Subcutaneous adipose tissue (tissue), 4 donors: ENCODE data around the gene LSAMP. TPM values are rescaled to one million over a fixed set of nuclear protein-coding genes. Genes with fewer than 3 reads are reported as not detected.

ENCODE experiments used
- CTCF ChIP-seq: fragments of 450-650 bp; IDR thresholded peaks from one replicate; pipeline ENCODE4 v1.5.1; 2016; ENCODE audit warnings: low read depth, mild to moderate bottlenecking, control low read depth, antibody characterized with exemption, moderate library complexity
- total RNA-seq, 4 donors: library from RNA; depleted of rRNA; stranded (reverse); fragments of >200 nt; gene quantifications; one replicate each; pipeline ENCODE4 v1.1.0, GENCODE V29; 2016

The LSAMP gene
- total RNA-seq, 4 donors from 2014 or later, result 0.38 to 1.7 (median 0.71) TPM

GRCh38 chr3:116001151-116001621 is 444.1 kb downstream of the LSAMP start:
- TF ChIP-seq CTCF, result no peak

- no peak for TF ChIP-seq CTCF
These were observed 445.0 kb downstream of the LSAMP start for GRCh38 chr3:116000311-116000710.

- TF ChIP-seq CTCF, result no peak
These were observed 445.7 kb downstream of the LSAMP start for GRCh38 chr3:115999613-116000012.

- TF ChIP-seq CTCF, result no peak
These were observed 446.2 kb downstream of the LSAMP start for GRCh38 chr3:115999001-115999585.

- no peak for TF ChIP-seq CTCF
These were observed 448.7 kb downstream of the LSAMP start for GRCh38 chr3:115996420-115997108.

GRCh38 chr3:115990669-115991068 is 454.6 kb downstream of the LSAMP start:
- no peak for TF ChIP-seq CTCF

- TF ChIP-seq CTCF, result no peak
These were observed 455.4 kb downstream of the LSAMP start for GRCh38 chr3:115989684-115990421.
